Osteocyte (in vitro differentiated cells): ENCODE measurements around the gene NLGN1. TPM values are rescaled to one million over a fixed set of nuclear protein-coding genes. Genes with fewer than 3 reads are reported as not detected.

Experiments
- DNase-seq: peaks from one replicate; pipeline ENCODE4 v3.0.0; 2021; ENCODE audit warnings: mixed read lengths; ENCODE audit not compliant: unreplicated experiment; ENCODE audit errors: extremely low spot score
- H3K27ac Mint-ChIP-seq: one replicate; pipeline ENCODE4 v1.8.0; 2021; ENCODE audit warnings: mild to moderate bottlenecking, mixed read lengths; ENCODE audit not compliant: unreplicated experiment
- H3K27me3 Mint-ChIP-seq: one replicate; pipeline ENCODE4 v1.8.0; 2021; ENCODE audit warnings: mixed read lengths; ENCODE audit not compliant: unreplicated experiment
- H3K36me3 Mint-ChIP-seq: one replicate; pipeline ENCODE4 v1.8.0; 2021; ENCODE audit warnings: mixed read lengths; ENCODE audit not compliant: unreplicated experiment
- H3K4me1 Mint-ChIP-seq: one replicate; pipeline ENCODE4 v1.8.0; 2021; ENCODE audit warnings: mixed read lengths; ENCODE audit not compliant: unreplicated experiment
- H3K4me3 Mint-ChIP-seq: one replicate; pipeline ENCODE4 v1.8.0; 2021; ENCODE audit warnings: mild to moderate bottlenecking, moderate library complexity, mixed read lengths; ENCODE audit not compliant: unreplicated experiment
- H3K9me3 Mint-ChIP-seq: one replicate; pipeline ENCODE4 v1.8.0; 2021; ENCODE audit warnings: mixed read lengths; ENCODE audit not compliant: unreplicated experiment
- CTCF ChIP-seq: fragments of 200-600 bp; sonication (generic); IDR thresholded peaks from 2 replicates; pipeline ENCODE4 v1.5.0; 2021; ENCODE audit warnings: antibody characterized with exemption, mild to moderate bottlenecking, moderate library complexity
- total RNA-seq: library from RNA; stranded (reverse); gene quantifications from 2 replicates; pipeline ENCODE4 v1.2.1, GENCODE V29; 2021

The NLGN1 gene
- total RNA-seq, 1 donor from 2014 or later, result 3.9 TPM

GRCh38 chr3:173870976-173871375 lies 473.4 kb downstream of the NLGN1 start:
- Mint-ChIP-seq H3K4me3 (no peak overlapping the region), H3K27me3 (no peaks in the 10 kb centered on the region), H3K27ac (peak overlapping the region; percentile 38), H3K36me3 (no peaks in the 10 kb centered on the region), H3K4me1 (peaks cover 26% of the 10 kb centered on the region), H3K9me3 (peaks cover 5% of the 10 kb centered on the region)
- no peak for TF ChIP-seq CTCF
- DNase-seq, result no peak

- Mint-ChIP-seq H3K4me1 (peaks cover 27% of the 10 kb centered on the region), H3K27ac (no peak overlapping the region)
- no peak for TF ChIP-seq CTCF
These were observed 478.2 kb downstream of the NLGN1 start for GRCh38 chr3:173875790-173876189.

DNA sequence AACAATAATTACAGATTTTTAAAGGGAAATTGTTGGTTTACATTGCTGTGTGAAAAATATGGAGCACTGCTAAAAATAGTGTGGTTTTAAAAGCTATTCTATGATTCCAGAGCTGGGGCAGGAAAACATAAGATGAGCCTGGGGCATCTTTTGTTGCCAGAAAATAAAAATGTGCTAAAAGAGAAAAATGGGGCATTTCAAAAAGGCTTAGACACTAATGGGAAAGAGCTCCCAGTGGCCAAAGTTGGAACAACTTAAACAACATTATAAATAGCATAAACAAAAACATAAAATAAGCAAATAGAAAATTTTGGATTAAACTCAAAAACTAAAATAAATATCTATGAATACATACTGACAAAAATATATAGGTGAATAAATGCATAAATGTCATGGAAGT lies 478.9 kb downstream of the NLGN1 start:
- DNase-seq, result no peak
- H3K27ac Mint-ChIP-seq, result no peak overlapping the region
- no peaks in the 10 kb centered on the region for H3K36me3 Mint-ChIP-seq
- H3K27me3 Mint-ChIP-seq, result no peaks in the 10 kb centered on the region
- peak; percentile 50 for TF ChIP-seq CTCF
- peaks cover 23% of the 10 kb centered on the region for H3K4me1 Mint-ChIP-seq
- H3K4me3 Mint-ChIP-seq, result no peak overlapping the region
- peaks cover 10% of the 10 kb centered on the region for H3K9me3 Mint-ChIP-seq

More at GRCh38 chr3:173875790-173876189, 478.2 kb downstream of the NLGN1 start:
- no peaks in the 10 kb centered on the region for H3K27me3 Mint-ChIP-seq
- no peak overlapping the region for H3K4me3 Mint-ChIP-seq
- DNase-seq, result no peak
- H3K36me3 Mint-ChIP-seq, result no peaks in the 10 kb centered on the region
- peaks cover 10% of the 10 kb centered on the region for H3K9me3 Mint-ChIP-seq

GRCh38 chr3:173887888-173888287 lies 490.3 kb downstream of the NLGN1 start:
- Mint-ChIP-seq H3K36me3 (no peaks in the 10 kb centered on the region), H3K4me1 (peaks cover 2% of the 10 kb centered on the region), H3K27ac (no peak overlapping the region), H3K27me3 (no peaks in the 10 kb centered on the region), H3K4me3 (no peak overlapping the region), H3K9me3 (peaks cover 2% of the 10 kb centered on the region)
- no peak for DNase-seq
- no peak for TF ChIP-seq CTCF

- no peaks in the 10 kb centered on the region for H3K9me3 Mint-ChIP-seq
- H3K4me3 Mint-ChIP-seq, result no peak overlapping the region
- H3K4me1 Mint-ChIP-seq, result peaks cover 2% of the 10 kb centered on the region
- no peak for TF ChIP-seq CTCF
- H3K27me3 Mint-ChIP-seq, result no peaks in the 10 kb centered on the region
- DNase-seq, result no peak
- H3K27ac Mint-ChIP-seq, result no peak overlapping the region
- no peaks in the 10 kb centered on the region for H3K36me3 Mint-ChIP-seq
These were observed 492.1 kb downstream of the NLGN1 start for GRCh38 chr3:173889596-173889995.
